Pons (tissue), 1 donor: ENCODE data around the gene MVB12B.
A peak's percentile ranks its signal among the peaks of the same experiment; 100 is the strongest.

ENCODE experiments used
- DNase-seq: peaks from one replicate; pipeline ENCODE4 v3.0.0-alpha.2; 2016; ENCODE audit warnings: low spot score

The MVB12B gene

GRCh38 chr9:126453156-126453963, 126.7 kb downstream of the MVB12B start:
- no peak for DNase-seq

GRCh38 chr9:126454215-126454614, 127.6 kb downstream of the MVB12B start:
- no peak for DNase-seq

GRCh38 chr9:126454795-126455194, 128.2 kb downstream of the MVB12B start:
- DNase-seq: no peak

- DNase-seq: no peak
Observed at GRCh38 chr9:126456441-126457174, 130.0 kb downstream of the MVB12B start.

GRCh38 chr9:126457175-126457547, 130.5 kb downstream of the MVB12B start:
- no peak for DNase-seq

- no peak for DNase-seq
Observed at GRCh38 chr9:126457890-126458289, 131.3 kb downstream of the MVB12B start.

GRCh38 chr9:126459126-126459525, 132.5 kb downstream of the MVB12B start:
- DNase-seq: peak; percentile 89

GRCh38 chr9:126459546-126459945, 132.9 kb downstream of the MVB12B start:
- no peak for DNase-seq

GRCh38 chr9:126459965-126460843, 133.6 kb downstream of the MVB12B start:
- no peak for DNase-seq

GRCh38 chr9:126461029-126461428, 134.4 kb downstream of the MVB12B start:
- DNase-seq: no peak

- DNase-seq: no peak
Observed at GRCh38 chr9:126461608-126462007, 135.0 kb downstream of the MVB12B start.

GRCh38 chr9:126462617-126463016, 136.0 kb downstream of the MVB12B start:
- DNase-seq: no peak

- DNase-seq: no peak
Observed at GRCh38 chr9:126463426-126463825, 136.8 kb downstream of the MVB12B start.

GRCh38 chr9:126464694-126465441, 138.2 kb downstream of the MVB12B start:
- no peak for DNase-seq

GRCh38 chr9:126465977-126466376, 139.3 kb downstream of the MVB12B start:
- DNase-seq: no peak

- no peak for DNase-seq
Observed at GRCh38 chr9:126468141-126468825, 141.7 kb downstream of the MVB12B start.

GRCh38 chr9:126470241-126470993, 143.8 kb downstream of the MVB12B start:
- DNase-seq: no peak

- DNase-seq: peak; percentile 71
Observed at GRCh38 chr9:126471084-126471624, 144.5 kb downstream of the MVB12B start.

GRCh38 chr9:126472198-126472947, 145.7 kb downstream of the MVB12B start:
- DNase-seq: peak; percentile 87
